C4-2B (cell line): ENCODE data around the gene NDUFS8.

Experiments
- ZFX ChIP-seq: fragments of 450-650 bp; IDR thresholded peaks from 2 replicates; pipeline ENCODE4 v1.6.1; 2017
- TF ChIP-seq, protein P1 (sequence below): fragments of 450-650 bp; conservative IDR thresholded peaks from 2 replicates; pipeline ENCODE4 v1.5.1; 2017; ENCODE audit warnings: mild to moderate bottlenecking

DNA sequence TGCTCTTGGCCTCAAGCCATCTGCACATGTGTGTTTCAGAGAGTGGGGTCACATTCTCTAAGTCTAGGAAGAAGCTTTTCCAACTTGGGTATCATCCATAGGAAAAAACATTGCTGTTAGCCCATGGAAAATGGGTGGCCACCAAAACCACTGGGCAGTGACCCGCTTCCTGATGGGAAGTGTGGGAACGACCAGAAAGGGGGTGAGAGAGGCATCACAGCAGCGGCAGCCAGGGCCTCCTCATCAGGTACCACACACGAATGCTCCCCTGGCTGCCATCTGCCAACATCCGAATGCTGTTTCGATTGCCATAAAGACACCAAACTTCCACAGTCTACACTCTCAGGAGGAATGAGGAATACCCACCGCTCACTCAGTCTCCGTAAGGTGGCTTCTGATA, 50.4 kb downstream of the NDUFS8 start:
- TF ChIP-seq, protein P1, sequence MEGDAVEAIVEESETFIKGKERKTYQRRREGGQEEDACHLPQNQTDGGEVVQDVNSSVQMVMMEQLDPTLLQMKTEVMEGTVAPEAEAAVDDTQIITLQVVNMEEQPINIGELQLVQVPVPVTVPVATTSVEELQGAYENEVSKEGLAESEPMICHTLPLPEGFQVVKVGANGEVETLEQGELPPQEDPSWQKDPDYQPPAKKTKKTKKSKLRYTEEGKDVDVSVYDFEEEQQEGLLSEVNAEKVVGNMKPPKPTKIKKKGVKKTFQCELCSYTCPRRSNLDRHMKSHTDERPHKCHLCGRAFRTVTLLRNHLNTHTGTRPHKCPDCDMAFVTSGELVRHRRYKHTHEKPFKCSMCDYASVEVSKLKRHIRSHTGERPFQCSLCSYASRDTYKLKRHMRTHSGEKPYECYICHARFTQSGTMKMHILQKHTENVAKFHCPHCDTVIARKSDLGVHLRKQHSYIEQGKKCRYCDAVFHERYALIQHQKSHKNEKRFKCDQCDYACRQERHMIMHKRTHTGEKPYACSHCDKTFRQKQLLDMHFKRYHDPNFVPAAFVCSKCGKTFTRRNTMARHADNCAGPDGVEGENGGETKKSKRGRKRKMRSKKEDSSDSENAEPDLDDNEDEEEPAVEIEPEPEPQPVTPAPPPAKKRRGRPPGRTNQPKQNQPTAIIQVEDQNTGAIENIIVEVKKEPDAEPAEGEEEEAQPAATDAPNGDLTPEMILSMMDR, result no peak
- no peak for TF ChIP-seq ZFX
